IgD-negative memory B cell (primary cell): ENCODE data around the gene SNAP29. TPM values are rescaled to one million over a fixed set of nuclear protein-coding genes. Genes with fewer than 3 reads are reported as not detected.
"Not testable (repeated sequence)": the region's sequence is repeated elsewhere in the genome, so short reads cannot be mapped to it uniquely, and the experiment has no call there.

Source experiments
- H3K27ac Mint-ChIP-seq, 3 donors: one replicate each; pipeline ENCODE4 v1.8.0; 2020 to 2022; ENCODE audit warnings: mild to moderate bottlenecking in 3 of 3, mixed read lengths in 3 of 3, moderate library complexity in 1 of 3
- H3K27me3 Mint-ChIP-seq: one replicate; pipeline ENCODE4 v1.8.0; 2021; ENCODE audit warnings: mixed read lengths
- H3K36me3 Mint-ChIP-seq: one replicate; pipeline ENCODE4 v1.8.0; 2020; ENCODE audit warnings: mild to moderate bottlenecking, mixed read lengths
- H3K4me1 Mint-ChIP-seq, 3 donors: one replicate each; pipeline ENCODE4 v1.8.0; 2020 to 2022; ENCODE audit warnings: mixed read lengths in 3 of 3, mild to moderate bottlenecking in 1 of 3
- H3K4me3 Mint-ChIP-seq, 4 donors: one replicate each; pipeline ENCODE4 v1.8.0; 2020 to 2022; ENCODE audit warnings: mild to moderate bottlenecking in 4 of 4, mixed read lengths in 4 of 4, moderate library complexity in 3 of 4
- H3K9me3 Mint-ChIP-seq, 3 donors: one replicate each; pipeline ENCODE4 v1.8.0; 2020 to 2021; ENCODE audit warnings: mixed read lengths in 3 of 3, mild to moderate bottlenecking in 1 of 3
- polyA plus RNA-seq: library from polyadenylated mRNA; unstranded; fragments of 300-500 nt; fragmentation: Illumina TruSeq; gene quantifications from one replicate; pipeline ENCODE4 v1.2.3, GENCODE V29; 2021

The SNAP29 gene
- polyA plus RNA-seq, 1 donor from 2014 or later: 23.0 TPM

GRCh38 chr22:20825216-20825615 is 33.6 kb upstream of the SNAP29 start:
- not testable (repeated sequence) for H3K9me3 Mint-ChIP-seq, H3K4me3 Mint-ChIP-seq, H3K4me1 Mint-ChIP-seq, H3K27ac Mint-ChIP-seq, H3K27me3 Mint-ChIP-seq, H3K36me3 Mint-ChIP-seq

- Mint-ChIP-seq H3K4me3 (no peak overlapping the region), H3K27ac (no peak overlapping the region), H3K27me3 (no peaks in the 10 kb centered on the region), H3K9me3 (no peaks in the 10 kb centered on the region), H3K4me1 (peaks cover 0 to 2% (median 0%) of the 10 kb centered on the region in 3 donors), H3K36me3 (peaks cover 7% of the 10 kb centered on the region)
Measured at GRCh38 chr22:20825624-20826023, 33.2 kb upstream of the SNAP29 start.

GRCh38 chr22:20826373-20827152 is 32.2 kb upstream of the SNAP29 start:
- H3K9me3 Mint-ChIP-seq, H3K36me3 Mint-ChIP-seq, H3K4me3 Mint-ChIP-seq, H3K4me1 Mint-ChIP-seq, H3K27ac Mint-ChIP-seq, H3K27me3 Mint-ChIP-seq: not testable (repeated sequence)

GRCh38 chr22:20829491-20830134 is 29.2 kb upstream of the SNAP29 start:
- Mint-ChIP-seq H3K36me3 (peaks cover 6% of the 10 kb centered on the region), H3K4me1 (no peaks in the 10 kb centered on the region), H3K27me3 (no peaks in the 10 kb centered on the region), H3K27ac (no peak overlapping the region), H3K4me3 (no peak overlapping the region), H3K9me3 (no peaks in the 10 kb centered on the region)

GRCh38 chr22:20833225-20833665 is 25.6 kb upstream of the SNAP29 start:
- no peaks in the 10 kb centered on the region for H3K27me3 Mint-ChIP-seq
- H3K36me3 Mint-ChIP-seq: peaks cover 2% of the 10 kb centered on the region
- peaks cover 2 to 3% (median 3%) of the 10 kb centered on the region in 3 donors for H3K4me1 Mint-ChIP-seq
- no peak overlapping the region for H3K4me3 Mint-ChIP-seq
- no peak overlapping the region for H3K27ac Mint-ChIP-seq
- H3K9me3 Mint-ChIP-seq: no peaks in the 10 kb centered on the region

GRCh38 chr22:20834206-20834605 is 24.6 kb upstream of the SNAP29 start:
- H3K36me3 Mint-ChIP-seq: peaks cover 2% of the 10 kb centered on the region
- no peaks in the 10 kb centered on the region for H3K27me3 Mint-ChIP-seq
- H3K4me1 Mint-ChIP-seq: peaks cover 6 to 8% (median 7%) of the 10 kb centered on the region in 3 donors
- no peak overlapping the region for H3K4me3 Mint-ChIP-seq
- H3K9me3 Mint-ChIP-seq: no peaks in the 10 kb centered on the region
- H3K27ac Mint-ChIP-seq: no peak overlapping the region

- Mint-ChIP-seq H3K27me3 (no peaks in the 10 kb centered on the region), H3K27ac (no peak overlapping the region), H3K9me3 (no peaks in the 10 kb centered on the region), H3K4me1 (peaks cover 6 to 8% (median 8%) of the 10 kb centered on the region in 3 donors), H3K4me3 (no peak overlapping the region), H3K36me3 (peaks cover 2% of the 10 kb centered on the region)
Measured at GRCh38 chr22:20834725-20835124, 24.1 kb upstream of the SNAP29 start.

- peaks cover 2% of the 10 kb centered on the region for H3K36me3 Mint-ChIP-seq
- peaks cover 20 to 24% (median 22%) of the 10 kb centered on the region in 3 donors for H3K4me1 Mint-ChIP-seq
- no peak overlapping the region for H3K27ac Mint-ChIP-seq
- H3K9me3 Mint-ChIP-seq: no peaks in the 10 kb centered on the region
- no peak overlapping the region for H3K4me3 Mint-ChIP-seq
- H3K27me3 Mint-ChIP-seq: no peaks in the 10 kb centered on the region
Measured at GRCh38 chr22:20836987-20837823, 21.6 kb upstream of the SNAP29 start.

- not testable (repeated sequence) for H3K27ac Mint-ChIP-seq, H3K4me3 Mint-ChIP-seq, H3K36me3 Mint-ChIP-seq, H3K9me3 Mint-ChIP-seq, H3K27me3 Mint-ChIP-seq
- peaks cover 24 to 31% (median 30%) of the 10 kb centered on the region in 3 donors for H3K4me1 Mint-ChIP-seq
Measured at GRCh38 chr22:20839354-20839753, 19.5 kb upstream of the SNAP29 start.

GRCh38 chr22:20839837-20840645 is 18.8 kb upstream of the SNAP29 start:
- Mint-ChIP-seq H3K27me3 (no peaks in the 10 kb centered on the region), H3K36me3 (no peaks in the 10 kb centered on the region), H3K27ac (no peak overlapping the region), H3K9me3 (no peaks in the 10 kb centered on the region), H3K4me3 (no peak overlapping the region), H3K4me1 (peaks cover 26 to 34% (median 30%) of the 10 kb centered on the region in 3 donors)

GRCh38 chr22:20840646-20841371 is 18.0 kb upstream of the SNAP29 start:
- Mint-ChIP-seq H3K27ac (no peak overlapping the region), H3K9me3 (no peaks in the 10 kb centered on the region), H3K36me3 (peaks cover 1% of the 10 kb centered on the region), H3K27me3 (no peaks in the 10 kb centered on the region), H3K4me1 (peaks cover 26 to 35% (median 30%) of the 10 kb centered on the region in 3 donors), H3K4me3 (no peak overlapping the region)

GRCh38 chr22:20843501-20843900 is 15.3 kb upstream of the SNAP29 start:
- Mint-ChIP-seq H3K4me1 (peaks cover 29 to 38% (median 29%) of the 10 kb centered on the region in 3 donors), H3K27me3 (no peaks in the 10 kb centered on the region), H3K9me3 (no peaks in the 10 kb centered on the region), H3K36me3 (peaks cover 1% of the 10 kb centered on the region), H3K27ac (no peak overlapping the region), H3K4me3 (peak overlapping the region in 1 of 4 donors; percentile 3)

GRCh38 chr22:20844055-20845037 is 14.5 kb upstream of the SNAP29 start:
- peaks cover 33 to 41% (median 33%) of the 10 kb centered on the region in 3 donors for H3K4me1 Mint-ChIP-seq
- peak overlapping the region in 1 of 4 donors; percentile 3 for H3K4me3 Mint-ChIP-seq
- H3K36me3 Mint-ChIP-seq: peaks cover 1% of the 10 kb centered on the region
- H3K27ac Mint-ChIP-seq: no peak overlapping the region
- H3K27me3 Mint-ChIP-seq: no peaks in the 10 kb centered on the region
- no peaks in the 10 kb centered on the region for H3K9me3 Mint-ChIP-seq
